Left ventricle myocardium superior (tissue), 1 donor: Measurements from ENCODE around the gene CXXC1. TPM values are rescaled to one million over a fixed set of nuclear protein-coding genes. Genes with fewer than 3 reads are reported as not detected.

ENCODE experiments used
- total RNA-seq: library from RNA; stranded (reverse); fragmentation: NEBNext Ultra II Directional; extraction: Animal tissue kit (Norgen Biotek cat#: 25700); gene quantifications from one replicate; pipeline ENCODE4 v1.2.1, GENCODE V29; 2021
- donor health status: DM: no; HTN: yes; CAD: no; lungs with severe emphysema.

The CXXC1 gene
- total RNA-seq, 1 donor from 2014 or later = 38.2 TPM

Other genes with a start within 250 kb of the CXXC1 start
- 1.1 TPM for gene MYO5B, start 92.5 kb downstream of the CXXC1 start, total RNA-seq
- not detected for gene CFAP53, start 21.2 kb downstream of the CXXC1 start, total RNA-seq
- gene MBD1, start 6.2 kb downstream of the CXXC1 start, total RNA-seq = 58.5 TPM
- gene SKA1, start 87.4 kb upstream of the CXXC1 start, total RNA-seq = 0.20 TPM